GM19193 (cell line): ENCODE measurements around the gene TTLL5.

Source experiments
- POLR2A ChIP-seq: IDR thresholded peaks from 4 replicates; pipeline ENCODE4 v1.6.1; 2011; ENCODE audit not compliant: insufficient read depth, insufficient read length; ENCODE audit errors: extremely low read depth

TTLL5 gene, protein sequence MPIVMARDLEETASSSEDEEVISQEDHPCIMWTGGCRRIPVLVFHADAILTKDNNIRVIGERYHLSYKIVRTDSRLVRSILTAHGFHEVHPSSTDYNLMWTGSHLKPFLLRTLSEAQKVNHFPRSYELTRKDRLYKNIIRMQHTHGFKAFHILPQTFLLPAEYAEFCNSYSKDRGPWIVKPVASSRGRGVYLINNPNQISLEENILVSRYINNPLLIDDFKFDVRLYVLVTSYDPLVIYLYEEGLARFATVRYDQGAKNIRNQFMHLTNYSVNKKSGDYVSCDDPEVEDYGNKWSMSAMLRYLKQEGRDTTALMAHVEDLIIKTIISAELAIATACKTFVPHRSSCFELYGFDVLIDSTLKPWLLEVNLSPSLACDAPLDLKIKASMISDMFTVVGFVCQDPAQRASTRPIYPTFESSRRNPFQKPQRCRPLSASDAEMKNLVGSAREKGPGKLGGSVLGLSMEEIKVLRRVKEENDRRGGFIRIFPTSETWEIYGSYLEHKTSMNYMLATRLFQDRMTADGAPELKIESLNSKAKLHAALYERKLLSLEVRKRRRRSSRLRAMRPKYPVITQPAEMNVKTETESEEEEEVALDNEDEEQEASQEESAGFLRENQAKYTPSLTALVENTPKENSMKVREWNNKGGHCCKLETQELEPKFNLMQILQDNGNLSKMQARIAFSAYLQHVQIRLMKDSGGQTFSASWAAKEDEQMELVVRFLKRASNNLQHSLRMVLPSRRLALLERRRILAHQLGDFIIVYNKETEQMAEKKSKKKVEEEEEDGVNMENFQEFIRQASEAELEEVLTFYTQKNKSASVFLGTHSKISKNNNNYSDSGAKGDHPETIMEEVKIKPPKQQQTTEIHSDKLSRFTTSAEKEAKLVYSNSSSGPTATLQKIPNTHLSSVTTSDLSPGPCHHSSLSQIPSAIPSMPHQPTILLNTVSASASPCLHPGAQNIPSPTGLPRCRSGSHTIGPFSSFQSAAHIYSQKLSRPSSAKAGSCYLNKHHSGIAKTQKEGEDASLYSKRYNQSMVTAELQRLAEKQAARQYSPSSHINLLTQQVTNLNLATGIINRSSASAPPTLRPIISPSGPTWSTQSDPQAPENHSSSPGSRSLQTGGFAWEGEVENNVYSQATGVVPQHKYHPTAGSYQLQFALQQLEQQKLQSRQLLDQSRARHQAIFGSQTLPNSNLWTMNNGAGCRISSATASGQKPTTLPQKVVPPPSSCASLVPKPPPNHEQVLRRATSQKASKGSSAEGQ (N-terminal part only)

GRCh38 chr14:75660630-75661498, at the start of gene TTLL5, which contains the start of gene ERG28:
TTLL5 (plus strand) TSS chr14:75661246; CDS start chr14:75663150, 1,904 bp downstream.
ERG28 (minus strand) TSS chr14:75660876; CDS start chr14:75657502, 3,374 bp downstream.
- peak; percentile 89 for TF ChIP-seq POLR2A

GRCh38 chr14:75612157-75612556, 48.9 kb upstream of the TTLL5 start:
- TF ChIP-seq POLR2A = no peak

- TF ChIP-seq POLR2A = no peak
These were observed 46.9 kb upstream of the TTLL5 start for GRCh38 chr14:75614179-75614578.

DNA sequence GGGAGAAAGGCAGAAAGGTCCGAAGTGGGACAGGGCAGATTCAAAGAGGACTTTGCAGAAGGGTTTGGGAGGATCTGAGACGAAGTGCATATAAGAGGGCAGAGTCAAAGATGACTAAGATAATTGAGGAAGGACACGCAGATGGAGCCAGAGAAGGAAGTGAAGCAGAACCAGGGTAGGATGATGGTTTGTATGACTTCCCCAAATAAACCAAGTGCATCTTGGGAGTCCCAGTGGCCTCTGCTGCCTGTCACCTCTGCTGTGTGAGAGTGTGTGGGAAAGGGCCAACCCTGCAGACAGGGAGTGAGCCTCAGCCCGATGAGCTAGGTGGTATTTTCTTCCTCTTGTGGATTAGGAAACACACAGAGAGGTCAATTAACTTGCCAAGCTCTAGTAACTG, 45.8 kb upstream of the TTLL5 start:
- TF ChIP-seq POLR2A = no peak

DNA sequence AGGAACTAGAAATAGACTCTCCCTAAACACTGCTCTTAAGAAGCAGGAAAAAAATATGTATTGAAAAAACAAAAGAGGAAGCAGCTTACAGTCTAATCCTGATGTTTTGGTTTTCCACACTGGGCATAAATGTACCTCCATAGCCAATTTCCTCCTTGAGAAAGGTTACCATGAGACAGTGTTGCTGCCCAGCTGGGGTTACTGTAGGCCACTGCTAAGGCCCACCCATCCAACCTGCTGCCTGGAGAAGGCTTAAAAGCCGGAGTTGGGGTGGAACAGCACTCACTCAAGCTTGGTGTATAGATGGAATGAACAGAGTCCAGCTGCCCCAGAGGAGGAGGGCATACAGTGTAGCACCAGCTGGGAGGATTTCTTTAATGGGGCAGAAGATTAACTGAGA, 41.5 kb upstream of the TTLL5 start:
- no peak for TF ChIP-seq POLR2A

DNA sequence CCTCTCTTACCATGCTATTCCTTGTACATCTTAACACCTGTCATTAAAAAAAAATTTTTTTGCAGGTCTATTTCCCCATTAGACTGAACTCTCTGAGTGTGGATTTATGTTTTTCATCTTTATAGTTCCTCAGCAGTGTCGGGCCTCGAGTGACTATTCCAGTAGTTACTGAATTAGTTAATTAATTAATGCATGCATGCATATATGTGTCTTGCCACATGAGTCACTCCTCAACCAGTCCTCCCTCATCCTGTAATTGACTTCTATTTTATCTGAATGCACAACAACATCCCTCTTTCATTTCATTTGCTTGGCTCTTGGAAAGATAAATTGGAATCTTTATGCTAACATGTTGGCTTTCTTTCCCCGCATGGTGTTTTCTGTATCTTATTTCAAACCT, 36.0 kb upstream of the TTLL5 start:
- TF ChIP-seq POLR2A = no peak

GRCh38 chr14:75626396-75626795, 34.6 kb upstream of the TTLL5 start:
- TF ChIP-seq POLR2A = no peak

GRCh38 chr14:75626863-75627262, 34.2 kb upstream of the TTLL5 start:
- TF ChIP-seq POLR2A = no peak

DNA sequence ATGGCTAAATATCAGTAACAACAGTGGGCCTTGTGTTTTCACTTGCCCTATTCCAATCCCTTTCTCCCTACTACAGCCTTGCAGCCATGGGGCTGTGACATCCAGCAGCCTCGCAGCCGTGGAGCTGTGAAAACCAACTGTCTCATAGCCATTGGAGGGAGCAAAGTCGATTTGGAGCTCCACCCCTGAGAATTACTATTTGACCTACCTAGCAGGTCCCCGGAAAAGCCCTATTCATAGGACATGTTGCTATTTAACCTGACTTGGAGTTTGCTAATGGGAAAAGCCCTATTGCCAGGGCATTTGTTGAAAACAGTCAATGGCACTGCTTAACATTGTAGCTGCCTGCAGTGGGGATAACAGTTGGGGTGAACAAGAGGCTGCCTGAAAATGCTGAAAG, 33.6 kb upstream of the TTLL5 start:
- no peak for TF ChIP-seq POLR2A

GRCh38 chr14:75628816-75629215, 32.2 kb upstream of the TTLL5 start:
- TF ChIP-seq POLR2A = no peak

GRCh38 chr14:75630695-75631452, 30.2 kb upstream of the TTLL5 start:
- TF ChIP-seq POLR2A = no peak

- no peak for TF ChIP-seq POLR2A
These were observed 29.6 kb upstream of the TTLL5 start for GRCh38 chr14:75631453-75631831.

DNA sequence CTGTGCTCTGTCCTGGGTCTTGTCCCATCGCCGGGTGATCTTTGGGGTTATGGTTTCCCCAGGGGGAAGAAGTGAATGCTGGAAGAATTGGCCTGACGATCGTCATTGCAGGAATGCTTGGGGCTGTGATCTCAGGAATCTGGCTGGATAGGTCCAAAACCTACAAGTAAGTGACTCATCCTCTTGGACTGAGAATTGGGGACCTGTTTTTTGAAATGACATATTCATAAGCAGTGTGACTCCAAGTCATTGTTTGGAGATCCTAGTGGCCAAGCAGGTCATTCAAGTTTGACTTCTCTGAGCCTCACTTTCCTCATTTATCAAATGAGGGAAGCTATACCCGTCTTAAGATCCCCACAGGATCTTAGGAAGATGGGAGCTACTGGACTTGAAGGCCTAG, 26.2 kb upstream of the TTLL5 start:
- TF ChIP-seq POLR2A = no peak
